SK-N-SH (cell line): ENCODE measurements around the gene UBE2D3.
"Not testable (repeated sequence)": the region's sequence is repeated elsewhere in the genome, so short reads cannot be mapped to it uniquely, and the experiment has no call there.

Source experiments
- CTCF ChIP-seq: fragments of 200-600 bp; sonication (generic); IDR thresholded peaks from 2 replicates; pipeline ENCODE4 v1.6.1; 2017; ENCODE audit warnings: antibody characterized with exemption, mild to moderate bottlenecking, moderate library complexity
- EP300 ChIP-seq, 2 experiments: IDR thresholded peaks; 2 replicates each; pipeline versions ENCODE4 v1.4.0 to v1.6.1; 2012; ENCODE audit warnings: borderline replicate concordance in 1 of 2, low read depth in 1 of 2, low read length in 1 of 2
- EZH2phosphoT487 ChIP-seq: fragments of 200-600 bp; sonication (generic); IDR thresholded peaks from 2 replicates; pipeline ENCODE4 v1.6.1; 2017; ENCODE audit warnings: low read depth, mixed run types, mild to moderate bottlenecking, antibody characterized with exemption, moderate library complexity, borderline replicate concordance
- FOXJ3 ChIP-seq: sonication (generic); formaldehyde crosslinking; IDR thresholded peaks from 2 replicates; pipeline ENCODE4 v1.5.1; 2020; ENCODE audit warnings: mild to moderate bottlenecking, missing genetic modification reagents
- MAX ChIP-seq: IDR thresholded peaks from 2 replicates; pipeline ENCODE4 v1.4.0; 2012; ENCODE audit warnings: low read depth
- PBX3 ChIP-seq: IDR thresholded peaks from 2 replicates; pipeline ENCODE4; 2012
- RAD21 ChIP-seq: IDR thresholded peaks from 2 replicates; pipeline ENCODE4 v1.6.1; 2012; ENCODE audit warnings: mild to moderate bottlenecking, low read length
- REST ChIP-seq: IDR thresholded peaks from 2 replicates; pipeline ENCODE4 v1.6.1; 2012; ENCODE audit warnings: mild to moderate bottlenecking, low read depth, low read length, moderate library complexity
- RFX5 ChIP-seq: IDR thresholded peaks from 2 replicates; pipeline ENCODE4 v1.6.1; 2012; ENCODE audit warnings: mild to moderate bottlenecking, improper control_type of control experiment, low read length
- TEAD4 ChIP-seq: IDR thresholded peaks from 2 replicates; pipeline ENCODE4 v1.4.0; 2012; ENCODE audit warnings: mild to moderate bottlenecking, borderline replicate concordance; ENCODE audit not compliant: insufficient read depth
- USF1 ChIP-seq: IDR thresholded peaks from 2 replicates; pipeline ENCODE4 v1.4.0; 2012; ENCODE audit warnings: low read depth, borderline replicate concordance
- ZBTB33 ChIP-seq: IDR thresholded peaks from 2 replicates; pipeline ENCODE4 v1.4.0; 2012; ENCODE audit warnings: low read depth, borderline replicate concordance

- not testable (repeated sequence) for TF ChIP-seq CTCF; TEAD4; ZBTB33; FOXJ3 (CRISPR knock-in tag); RFX5; USF1; REST; RAD21; MAX; PBX3; EP300 (IDR thresholded peaks at IDR 0.05; ENCODE audit: borderline replicate concordance in 1 of 2, low read depth in 1 of 2, low read length in 1 of 2); EZH2phosphoT487
Measured at GRCh38 chr4:102819100-102819499, 8.3 kb downstream of the UBE2D3 start.
